HEK293 (cell line): Measurements from ENCODE around the gene HSPA4.

ENCODE experiments used
- KLF16 ChIP-seq: fragments of 450-650 bp; formaldehyde crosslinking; IDR thresholded peaks from 2 replicates; pipeline ENCODE4 v1.5.1; 2017; ENCODE audit warnings: missing biosample characterization, missing genetic modification characterization
- REST ChIP-seq: fragments of 450-650 bp; formaldehyde crosslinking; IDR thresholded peaks from 2 replicates; pipeline ENCODE4 v1.5.1; 2016; ENCODE audit warnings: missing biosample characterization, missing genetic modification characterization
- ZBTB1 ChIP-seq: fragments of 450-650 bp; formaldehyde crosslinking; IDR thresholded peaks from 2 replicates; pipeline ENCODE4 v1.5.1; 2016; ENCODE audit warnings: missing biosample characterization, missing genetic modification characterization
- ZNF274 ChIP-seq, 2 experiments: fragments of 200-500 bp in 1 of 2; fragments of 450-650 bp in 1 of 2; sonication (Bioruptor generic) in 1 of 2; formaldehyde crosslinking in 1 of 2; IDR thresholded peaks; 2 replicates each; pipeline versions ENCODE4 v1.5.1 to v1.6.1; 2014 to 2016; ENCODE audit warnings: borderline replicate concordance in 1 of 2, inconsistent platforms in 1 of 2, low read length in 1 of 2, missing biosample characterization in 1 of 2, missing genetic modification characterization in 1 of 2
- ZNF623 ChIP-seq: fragments of 450-650 bp; formaldehyde crosslinking; IDR thresholded peaks from 2 replicates; pipeline ENCODE4 v1.5.1; 2016; ENCODE audit warnings: missing biosample characterization, missing genetic modification characterization
- ZNF704 ChIP-seq: fragments of 450-650 bp; formaldehyde crosslinking; IDR thresholded peaks from 2 replicates; pipeline ENCODE4 v1.5.1; 2016; ENCODE audit warnings: missing biosample characterization, missing genetic modification characterization
- TF ChIP-seq, protein P1 (sequence below): fragments of 450-650 bp; formaldehyde crosslinking; IDR thresholded peaks from 2 replicates; pipeline ENCODE4 v1.5.1; 2016; ENCODE audit warnings: missing biosample characterization, missing genetic modification characterization

DNA sequence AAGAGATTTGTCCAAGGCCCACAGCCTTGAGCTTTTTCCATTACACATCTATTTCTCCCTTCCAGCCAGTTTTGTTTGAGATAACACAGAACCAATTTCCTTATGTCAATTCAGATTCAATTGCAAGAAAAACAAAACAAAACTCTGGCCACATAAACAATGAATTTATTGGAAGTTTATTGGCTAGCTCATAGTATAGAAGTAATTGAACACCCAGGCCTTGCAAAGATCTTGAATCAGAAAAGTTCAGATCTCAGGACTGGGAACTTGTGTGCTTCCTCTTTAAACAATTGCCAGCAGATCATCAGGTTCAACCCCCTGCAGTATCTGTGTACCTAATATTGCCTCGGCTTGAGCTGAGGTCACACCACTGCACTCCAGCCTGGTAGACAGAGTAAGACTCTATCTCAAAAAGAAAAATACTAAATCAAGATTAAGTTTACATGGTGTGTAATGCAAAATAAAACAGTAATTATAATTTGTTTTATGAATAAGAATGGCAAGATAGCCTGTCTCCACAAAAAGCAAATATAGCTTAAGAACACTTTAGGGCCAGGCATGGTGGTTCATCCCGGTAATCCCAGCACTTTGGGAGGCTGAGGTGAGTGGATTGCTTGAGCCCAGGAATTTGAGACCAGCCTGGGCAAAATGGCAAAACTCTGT is 21.3 kb upstream of the HSPA4 start:
- TF ChIP-seq, protein P1, sequence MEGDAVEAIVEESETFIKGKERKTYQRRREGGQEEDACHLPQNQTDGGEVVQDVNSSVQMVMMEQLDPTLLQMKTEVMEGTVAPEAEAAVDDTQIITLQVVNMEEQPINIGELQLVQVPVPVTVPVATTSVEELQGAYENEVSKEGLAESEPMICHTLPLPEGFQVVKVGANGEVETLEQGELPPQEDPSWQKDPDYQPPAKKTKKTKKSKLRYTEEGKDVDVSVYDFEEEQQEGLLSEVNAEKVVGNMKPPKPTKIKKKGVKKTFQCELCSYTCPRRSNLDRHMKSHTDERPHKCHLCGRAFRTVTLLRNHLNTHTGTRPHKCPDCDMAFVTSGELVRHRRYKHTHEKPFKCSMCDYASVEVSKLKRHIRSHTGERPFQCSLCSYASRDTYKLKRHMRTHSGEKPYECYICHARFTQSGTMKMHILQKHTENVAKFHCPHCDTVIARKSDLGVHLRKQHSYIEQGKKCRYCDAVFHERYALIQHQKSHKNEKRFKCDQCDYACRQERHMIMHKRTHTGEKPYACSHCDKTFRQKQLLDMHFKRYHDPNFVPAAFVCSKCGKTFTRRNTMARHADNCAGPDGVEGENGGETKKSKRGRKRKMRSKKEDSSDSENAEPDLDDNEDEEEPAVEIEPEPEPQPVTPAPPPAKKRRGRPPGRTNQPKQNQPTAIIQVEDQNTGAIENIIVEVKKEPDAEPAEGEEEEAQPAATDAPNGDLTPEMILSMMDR (tag by site-specific recombination): no peak
- TF ChIP-seq ZNF623 (tag by site-specific recombination) (no peak), KLF16 (tag by site-specific recombination) (no peak), ZNF704 (tag by site-specific recombination) (no peak), ZBTB1 (tag by site-specific recombination) (no peak), ZNF274 (IDR thresholded peaks at IDR 0.05; ENCODE audit: low read length) (no peak), ZNF274 (tag by site-specific recombination; IDR thresholded peaks at IDR 0.05; ENCODE audit: borderline replicate concordance) (no peak), REST (tag by site-specific recombination) (no peak)
